KMS-11 (cell line): ENCODE measurements around the gene MRPS22.

Experiments used
- H2AFZ ChIP-seq: fragments of 200-600 bp; sonication (generic); 2 replicates; pipeline ENCODE4 v1.6.1; 2016; ENCODE audit warnings: antibody characterized with exemption, mixed run types, low read depth
- H3K27ac ChIP-seq: fragments of 200-600 bp; sonication (generic); 2 replicates; pipeline ENCODE4 v1.6.1; 2016; ENCODE audit warnings: mild to moderate bottlenecking, mixed run types
- H3K27me3 ChIP-seq: fragments of 200-600 bp; sonication (generic); 2 replicates; pipeline ENCODE4 v1.6.1; 2017; ENCODE audit warnings: mild to moderate bottlenecking, low read depth, mixed run types, moderate library complexity; ENCODE audit not compliant: insufficient read depth
- H3K36me3 ChIP-seq: fragments of 200-600 bp; sonication (generic); 2 replicates; pipeline ENCODE4 v1.6.1; 2017; ENCODE audit warnings: mild to moderate bottlenecking, mixed run types; ENCODE audit not compliant: insufficient read depth
- H3K4me1 ChIP-seq: fragments of 200-600 bp; sonication (generic); 2 replicates; pipeline ENCODE4 v1.6.1; 2016; ENCODE audit warnings: mild to moderate bottlenecking, low read depth, mixed run types; ENCODE audit not compliant: poor library complexity, severe bottlenecking
- H3K4me2 ChIP-seq: fragments of 200-600 bp; sonication (generic); 2 replicates; pipeline ENCODE4 v1.7.0; 2016; ENCODE audit warnings: mild to moderate bottlenecking, mixed run types
- H3K4me3 ChIP-seq: fragments of 200-600 bp; sonication (generic); IDR thresholded peaks from 2 replicates; pipeline ENCODE4 v1.6.1; 2017; ENCODE audit warnings: low read depth, low read length, mixed read lengths; ENCODE audit not compliant: insufficient read depth
- H3K79me2 ChIP-seq: fragments of 200-600 bp; sonication (generic); 2 replicates; pipeline ENCODE4 v1.6.1; 2016; ENCODE audit warnings: low read depth, mixed run types; ENCODE audit not compliant: insufficient read depth
- H3K9ac ChIP-seq: fragments of 200-600 bp; sonication (generic); 2 replicates; pipeline ENCODE4 v1.6.1; 2016; ENCODE audit warnings: mild to moderate bottlenecking, mixed run types
- H4K20me1 ChIP-seq: fragments of 200-600 bp; sonication (generic); 2 replicates; pipeline ENCODE4 v1.6.1; 2016; ENCODE audit warnings: mild to moderate bottlenecking, mixed run types; ENCODE audit not compliant: insufficient read depth
- CTCF ChIP-seq: fragments of 200-600 bp; sonication (generic); conservative IDR thresholded peaks from 2 replicates; pipeline ENCODE4 v1.6.1; 2017; ENCODE audit warnings: low read depth, mild to moderate bottlenecking, antibody characterized with exemption, low read length, moderate library complexity, mixed read lengths

Gene MRPS22

GRCh38 chr3:139338405-139338804, 5.4 kb upstream of the MRPS22 start:
- no peak for TF ChIP-seq CTCF

GRCh38 chr3:139339219-139339906, 4.5 kb upstream of the MRPS22 start:
- Histone ChIP-seq H3K4me3 (no peak overlapping the region), H3K27ac (no peak overlapping the region), H3K27me3 (no peaks in the 10 kb centered on the region; the same call in 1 of the 2 replicates), H2AFZ (no peak overlapping the region), H3K4me1 (peaks cover 1% of the 10 kb centered on the region), H4K20me1 (no peaks in the 10 kb centered on the region), H3K36me3 (no peaks in the 10 kb centered on the region), H3K79me2 (peaks cover 4% of the 10 kb centered on the region; the same call in 1 of the 2 replicates), H3K4me2 (no peak overlapping the region), H3K9ac (no peak overlapping the region)
- no peak for TF ChIP-seq CTCF

More at GRCh38 chr3:139338405-139338804, 5.4 kb upstream of the MRPS22 start:
- no peak overlapping the region for H2AFZ ChIP-seq
- H3K4me1 ChIP-seq: no peaks in the 10 kb centered on the region
- H3K4me3 ChIP-seq: no peak overlapping the region
- no peak overlapping the region for H3K27ac ChIP-seq
- no peak overlapping the region for H3K9ac ChIP-seq
- H3K79me2 ChIP-seq: no peaks in the 10 kb centered on the region
- no peaks in the 10 kb centered on the region; the same call in 1 of the 2 replicates for H3K27me3 ChIP-seq
- H3K4me2 ChIP-seq: no peak overlapping the region
- no peaks in the 10 kb centered on the region for H3K36me3 ChIP-seq
- H4K20me1 ChIP-seq: no peaks in the 10 kb centered on the region

- Histone ChIP-seq H3K27ac (no peak overlapping the region), H3K79me2 (peaks cover 19% of the 10 kb centered on the region; the same call in 1 of the 2 replicates), H3K4me2 (no peak overlapping the region), H2AFZ (no peak overlapping the region), H3K36me3 (no peaks in the 10 kb centered on the region), H3K4me3 (no peak overlapping the region), H4K20me1 (no peaks in the 10 kb centered on the region), H3K27me3 (no peaks in the 10 kb centered on the region; the same call in 1 of the 2 replicates), H3K9ac (no peak overlapping the region), H3K4me1 (peaks cover 15% of the 10 kb centered on the region)
- no peak for TF ChIP-seq CTCF
Observed at GRCh38 chr3:139340784-139341183, 3.0 kb upstream of the MRPS22 start.

- Histone ChIP-seq H3K4me2 (no peak overlapping the region), H4K20me1 (no peaks in the 10 kb centered on the region), H3K9ac (no peak overlapping the region), H2AFZ (no peak overlapping the region), H3K27ac (no peak overlapping the region), H3K79me2 (peaks cover 29% of the 10 kb centered on the region; the same call in 1 of the 2 replicates), H3K4me3 (no peak overlapping the region), H3K27me3 (no peaks in the 10 kb centered on the region; the same call in 1 of the 2 replicates), H3K36me3 (no peaks in the 10 kb centered on the region; the same call in 1 of the 2 replicates), H3K4me1 (peaks cover 15% of the 10 kb centered on the region)
- no peak for TF ChIP-seq CTCF
Observed at GRCh38 chr3:139342054-139342453, 1.8 kb upstream of the MRPS22 start.
